HepG2 (cell line): ENCODE data around the gene TTBK1. TPM values are rescaled to one million over a fixed set of nuclear protein-coding genes. Genes with fewer than 3 reads are reported as not detected.
A peak's percentile ranks its signal among the peaks of the same experiment; 100 is the strongest.

Experiments used
- ADNP ChIP-seq: sonication (generic); formaldehyde crosslinking; IDR thresholded peaks from 2 replicates; pipeline ENCODE4 v1.4.0; 2020; ENCODE audit warnings: missing genetic modification reagents
- ATF7-NPFF ChIP-seq: sonication (generic); formaldehyde crosslinking; IDR thresholded peaks from 2 replicates; pipeline ENCODE4 v1.8.1; 2023; ENCODE audit warnings: mild to moderate bottlenecking, low read depth, missing genetic modification reagents, moderate library complexity
- GRHL1 ChIP-seq: sonication (generic); formaldehyde crosslinking; conservative IDR thresholded peaks from 2 replicates; pipeline ENCODE4 v1.8.0; 2022; ENCODE audit warnings: missing genetic modification reagents
- HOXA5 ChIP-seq: sonication (generic); formaldehyde crosslinking; IDR thresholded peaks from 2 replicates; pipeline ENCODE4 v1.4.0; 2020; ENCODE audit warnings: missing genetic modification reagents
- KIAA2018 ChIP-seq: sonication (generic); formaldehyde crosslinking; IDR thresholded peaks from 2 replicates; pipeline ENCODE4 v1.5.0; 2020; ENCODE audit warnings: mild to moderate bottlenecking, missing genetic modification reagents, borderline replicate concordance
- PAX8 ChIP-seq: sonication (generic); formaldehyde crosslinking; IDR thresholded peaks from 2 replicates; pipeline ENCODE4 v1.8.0; 2022; ENCODE audit warnings: mild to moderate bottlenecking, missing genetic modification reagents, borderline replicate concordance
- PCBP2 ChIP-seq: fragments of 200-400 bp; formaldehyde crosslinking; optimal IDR thresholded peaks from 2 replicates; pipeline ENCODE3; 2018; ENCODE audit warnings: low read length, low read depth; ENCODE audit not compliant: poor library complexity, severe bottlenecking
- PHF5A ChIP-seq: IDR thresholded peaks from one replicate; pipeline ENCODE4 v1.6.1; 2018; ENCODE audit warnings: low read depth, missing genetic modification reagents; ENCODE audit not compliant: unreplicated experiment
- POLR2A ChIP-seq, 2 experiments: IDR thresholded peaks; 2 replicates each; pipeline ENCODE4 v1.6.1; 2011; ENCODE audit warnings: low read depth in 2 of 2, low read length in 2 of 2, mild to moderate bottlenecking in 1 of 2, moderate library complexity in 1 of 2; ENCODE audit not compliant: insufficient read depth in 1 of 2
- RFX3 ChIP-seq: IDR thresholded peaks from 2 replicates; pipeline ENCODE4 v1.6.1; 2016; ENCODE audit warnings: missing biosample characterization, missing genetic modification reagents
- TOE1 ChIP-seq: sonication (generic); formaldehyde crosslinking; IDR thresholded peaks from 2 replicates; pipeline ENCODE4 v1.4.0; 2020; ENCODE audit warnings: mild to moderate bottlenecking, missing genetic modification reagents
- XRCC5 ChIP-seq: fragments of 200-400 bp; formaldehyde crosslinking; optimal IDR thresholded peaks from 2 replicates; pipeline ENCODE3; 2017; ENCODE audit warnings: mild to moderate bottlenecking, low read length
- ZBTB38 ChIP-seq: sonication (generic); formaldehyde crosslinking; IDR thresholded peaks from 2 replicates; pipeline ENCODE4 v1.5.1; 2020; ENCODE audit warnings: mild to moderate bottlenecking, missing genetic modification reagents
- ZMYM3 ChIP-seq: sonication (generic); formaldehyde crosslinking; IDR thresholded peaks from 2 replicates; pipeline ENCODE4 v1.5.1; 2020; ENCODE audit warnings: mild to moderate bottlenecking, missing genetic modification reagents
- ZNF740 ChIP-seq: sonication (generic); formaldehyde crosslinking; IDR thresholded peaks from 2 replicates; pipeline ENCODE4 v1.4.0; 2020; ENCODE audit warnings: missing genetic modification reagents
- ZNF850 ChIP-seq: sonication (generic); formaldehyde crosslinking; conservative IDR thresholded peaks from 2 replicates; pipeline ENCODE4 v1.9.0; 2021; ENCODE audit warnings: mild to moderate bottlenecking, missing genetic modification reagents
- polyA plus RNA-seq, 8 experiments: library from polyadenylated mRNA; depleted of rRNA in 3 of 8; stranded (reverse) in 7 of 8; unstranded in 1 of 8; fragments of >200 nt; fragmentation: Illumina TruSeq in 4 of 8; extraction: Trizol in 4 of 8; gene quantifications; 2 replicates each; pipeline versions ENCODE4 v1.2.1 to v1.2.3, GENCODE V29; 2011 to 2016; ENCODE audit warnings: low read depth in 4 of 8, missing spikeins in 1 of 8, mixed read lengths in 1 of 8; ENCODE audit not compliant: insufficient read depth in 1 of 8
- total RNA-seq, 5 experiments: library from RNA; depleted of rRNA; stranded (reverse); fragments of >200 nt; fragmentation: Illumina TruSeq; extraction: Trizol; gene quantifications; 2 replicates each; pipeline ENCODE4 v1.2.3, GENCODE V29; 2016; ENCODE audit warnings: low read depth in 1 of 5
- TF ChIP-seq, protein P1 (sequence below): sonication (generic); formaldehyde crosslinking; IDR thresholded peaks from 2 replicates; pipeline ENCODE4 v1.4.0; 2020; ENCODE audit warnings: missing genetic modification reagents, borderline replicate concordance

The TTBK1 gene
- total and polyA plus RNA-seq, 2 of the 13 experiments (the other 11 are each of a cell fraction or from before 2014, with no cell fraction given): 0.24 to 0.33 TPM

- TF ChIP-seq RFX3 (CRISPR knock-in tag) (no peak), ATF7-NPFF (no peak), POLR2A (IDR thresholded peaks at IDR 0.05; ENCODE audit: insufficient read depth in 1 of 2, low read depth in 2 of 2, low read length in 2 of 2) (no peak), TOE1 (CRISPR knock-in tag) (no peak), ZNF740 (no peak), KIAA2018 (CRISPR knock-in tag) (no peak), ZBTB38 (no peak), ZNF850 (CRISPR knock-in tag) (no peak), XRCC5 (no peak), ZMYM3 (CRISPR knock-in tag) (peak; percentile 35; the same call in 1 of the 2 replicates), PHF5A (no peak), PCBP2 (no peak), ADNP (CRISPR knock-in tag) (no peak), HOXA5 (CRISPR knock-in tag) (no peak), GRHL1 (CRISPR knock-in tag) (no peak), PAX8 (CRISPR knock-in tag) (no peak)
- TF ChIP-seq, protein P1, sequence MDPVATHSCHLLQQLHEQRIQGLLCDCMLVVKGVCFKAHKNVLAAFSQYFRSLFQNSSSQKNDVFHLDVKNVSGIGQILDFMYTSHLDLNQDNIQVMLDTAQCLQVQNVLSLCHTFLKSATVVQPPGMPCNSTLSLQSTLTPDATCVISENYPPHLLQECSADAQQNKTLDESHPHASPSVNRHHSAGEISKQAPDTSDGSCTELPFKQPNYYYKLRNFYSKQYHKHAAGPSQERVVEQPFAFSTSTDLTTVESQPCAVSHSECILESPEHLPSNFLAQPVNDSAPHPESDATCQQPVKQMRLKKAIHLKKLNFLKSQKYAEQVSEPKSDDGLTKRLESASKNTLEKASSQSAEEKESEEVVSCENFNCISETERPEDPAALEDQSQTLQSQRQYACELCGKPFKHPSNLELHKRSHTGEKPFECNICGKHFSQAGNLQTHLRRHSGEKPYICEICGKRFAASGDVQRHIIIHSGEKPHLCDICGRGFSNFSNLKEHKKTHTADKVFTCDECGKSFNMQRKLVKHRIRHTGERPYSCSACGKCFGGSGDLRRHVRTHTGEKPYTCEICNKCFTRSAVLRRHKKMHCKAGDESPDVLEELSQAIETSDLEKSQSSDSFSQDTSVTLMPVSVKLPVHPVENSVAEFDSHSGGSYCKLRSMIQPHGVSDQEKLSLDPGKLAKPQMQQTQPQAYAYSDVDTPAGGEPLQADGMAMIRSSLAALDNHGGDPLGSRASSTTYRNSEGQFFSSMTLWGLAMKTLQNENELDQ (CRISPR knock-in tag): no peak
These were observed 18.9 kb downstream of the TTBK1 start (continued) for GRCh38 chr6:43262000-43262779.
